Mononuclear cell (primary cell): ENCODE measurements around the gene CHCHD6. TPM values are rescaled to one million over a fixed set of nuclear protein-coding genes. Genes with fewer than 3 reads are reported as not detected.
"Not testable (repeated sequence)": the region's sequence is repeated elsewhere in the genome, so short reads cannot be mapped to it uniquely, and the experiment has no call there.

ENCODE experiments used
- H3K27me3 ChIP-seq: 2 replicates; pipeline ENCODE4 v1.6.0; 2011; ENCODE audit warnings: low read length, control low read depth; ENCODE audit not compliant: insufficient read depth
- H3K4me1 ChIP-seq: 2 replicates; pipeline ENCODE4 v1.5.1; 2011; ENCODE audit warnings: mild to moderate bottlenecking, low read length, control low read depth; ENCODE audit not compliant: insufficient read depth
- H3K4me3 ChIP-seq: 2 replicates; pipeline ENCODE4 v1.5.1; 2011; ENCODE audit warnings: mild to moderate bottlenecking, low read length, moderate library complexity
- H3K9me3 ChIP-seq: 2 replicates; pipeline ENCODE4 v1.5.1; 2011; ENCODE audit warnings: low read depth, mild to moderate bottlenecking, control low read depth, low read length
- total RNA-seq: library from RNA; depleted of rRNA; stranded (reverse); fragments of >200 nt; gene quantifications from one replicate; pipeline ENCODE4 v1.2.3, GENCODE V29; 2012

The CHCHD6 gene
- total RNA-seq, 1 donor: 3.4 TPM

DNA sequence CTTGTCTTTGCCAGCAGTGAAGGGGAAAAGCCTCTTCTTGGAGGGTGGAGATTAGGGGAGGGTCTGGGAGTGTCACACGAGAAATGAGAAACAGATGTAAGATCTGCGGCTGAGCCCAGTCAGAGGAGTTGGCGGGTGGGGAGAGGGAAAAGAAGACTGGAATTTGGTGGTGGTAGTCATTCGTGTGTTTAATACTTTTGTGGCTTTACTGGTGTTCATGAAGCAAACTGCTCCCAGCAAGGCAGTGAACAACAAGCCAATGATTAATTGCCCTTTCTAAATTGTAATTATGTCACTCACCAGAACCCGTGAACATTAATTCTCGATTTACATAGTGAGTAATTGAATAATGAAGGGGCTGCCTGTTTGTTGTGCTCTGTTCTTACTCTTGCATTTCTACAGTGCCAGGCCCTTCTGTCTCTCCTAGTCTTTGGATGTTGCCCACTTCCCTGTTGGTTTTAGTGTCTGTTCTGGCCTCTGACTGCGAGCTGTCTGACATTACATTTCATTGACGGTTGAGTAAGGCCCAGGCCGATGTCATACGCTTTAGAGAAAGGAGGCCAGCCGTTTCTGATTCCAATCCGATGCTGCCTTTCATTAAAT lies 78.0 kb downstream of the CHCHD6 start:
- no peak overlapping the region for H3K4me3 ChIP-seq
- H3K27me3 ChIP-seq: no peaks in the 10 kb centered on the region
- H3K4me1 ChIP-seq: no peaks in the 10 kb centered on the region
- no peaks in the 10 kb centered on the region for H3K9me3 ChIP-seq

DNA sequence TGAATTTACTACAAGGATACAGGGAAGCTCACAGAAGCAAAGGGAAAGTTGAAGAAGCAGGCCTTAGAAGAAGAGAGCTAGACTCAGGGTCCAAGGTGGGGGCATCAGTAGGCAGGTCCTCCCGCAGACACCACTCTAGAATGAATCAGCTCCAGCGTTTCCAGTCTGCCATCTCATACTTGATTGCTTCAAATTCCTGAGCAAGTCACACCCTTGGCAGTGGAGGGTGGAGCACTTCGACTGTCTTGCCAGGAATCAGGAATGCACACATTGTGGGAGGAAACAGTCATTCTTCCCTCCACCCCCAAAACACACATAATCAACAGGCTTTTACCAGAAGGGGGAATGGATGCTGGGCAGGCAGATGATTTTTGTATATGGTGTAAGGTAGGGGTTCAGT lies 78.5 kb downstream of the CHCHD6 start:
- Histone ChIP-seq H3K27me3 (no peaks in the 10 kb centered on the region), H3K4me1 (no peaks in the 10 kb centered on the region), H3K4me3 (no peak overlapping the region), H3K9me3 (no peaks in the 10 kb centered on the region)

DNA sequence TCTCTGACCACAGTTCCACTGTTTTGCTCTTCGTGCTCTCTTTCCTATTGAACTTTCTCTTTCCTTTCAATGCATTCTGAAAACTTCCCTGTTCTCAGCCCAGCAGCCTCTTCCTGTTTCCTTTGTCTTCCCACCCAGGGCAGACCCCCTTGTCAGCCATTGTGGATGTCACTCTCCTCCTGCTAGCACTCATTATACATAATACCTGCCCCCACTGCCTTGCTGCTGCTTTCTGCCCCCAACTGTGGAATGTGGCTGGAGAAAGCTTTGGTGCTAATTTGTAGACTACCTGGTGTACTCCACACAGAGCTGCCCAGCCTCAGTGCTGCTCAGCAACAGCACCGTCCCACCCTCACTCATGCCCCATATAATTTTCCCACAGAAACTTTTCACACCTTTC lies 80.2 kb downstream of the CHCHD6 start:
- H3K9me3 ChIP-seq: no peaks in the 10 kb centered on the region
- H3K4me3 ChIP-seq: no peak overlapping the region
- H3K27me3 ChIP-seq: no peaks in the 10 kb centered on the region
- H3K4me1 ChIP-seq: no peaks in the 10 kb centered on the region

DNA sequence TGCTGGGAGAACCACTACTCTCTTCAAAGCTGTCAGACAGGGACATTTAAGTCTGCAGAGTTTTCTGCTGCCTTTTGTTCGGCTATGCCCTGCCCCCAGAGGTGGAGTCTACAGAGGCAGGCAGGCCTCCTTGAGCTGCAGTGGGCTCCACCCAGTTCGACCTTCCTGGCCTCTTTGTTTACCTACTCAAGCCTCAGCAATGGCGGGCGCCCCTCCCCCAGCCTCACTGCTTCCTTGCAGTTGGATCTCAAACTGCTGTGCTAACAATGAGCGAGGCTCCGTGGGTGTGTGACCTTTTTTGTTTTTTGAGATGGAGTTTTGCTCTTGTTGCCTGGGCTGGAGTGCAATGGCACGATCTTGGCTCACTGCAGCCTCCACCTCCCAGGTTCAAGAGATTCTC lies 87.3 kb downstream of the CHCHD6 start:
- H3K27me3 ChIP-seq, H3K4me3 ChIP-seq, H3K4me1 ChIP-seq: not testable (repeated sequence)
- H3K9me3 ChIP-seq: peaks cover 12% of the 10 kb centered on the region

DNA sequence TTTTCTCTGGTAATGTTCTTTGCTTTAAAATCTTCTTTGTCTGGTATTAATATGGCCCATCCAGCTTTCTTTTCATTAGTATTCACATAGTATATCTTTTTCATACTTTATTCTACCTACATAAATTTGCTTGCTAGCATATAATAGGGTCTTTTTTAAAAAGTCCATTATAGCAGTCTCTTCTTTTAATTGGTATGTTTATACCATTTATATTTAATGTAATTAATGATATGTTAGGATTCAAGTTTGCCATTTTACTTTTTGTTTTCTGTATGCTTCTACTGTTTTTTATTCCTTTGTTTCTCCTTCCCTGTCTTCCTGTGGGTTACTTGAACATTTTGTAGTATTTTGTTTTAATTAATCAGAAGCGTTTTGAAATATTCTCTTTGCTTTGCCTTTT lies 89.0 kb downstream of the CHCHD6 start:
- Histone ChIP-seq H3K4me3 (no peak overlapping the region), H3K9me3 (peaks cover 12% of the 10 kb centered on the region)

DNA sequence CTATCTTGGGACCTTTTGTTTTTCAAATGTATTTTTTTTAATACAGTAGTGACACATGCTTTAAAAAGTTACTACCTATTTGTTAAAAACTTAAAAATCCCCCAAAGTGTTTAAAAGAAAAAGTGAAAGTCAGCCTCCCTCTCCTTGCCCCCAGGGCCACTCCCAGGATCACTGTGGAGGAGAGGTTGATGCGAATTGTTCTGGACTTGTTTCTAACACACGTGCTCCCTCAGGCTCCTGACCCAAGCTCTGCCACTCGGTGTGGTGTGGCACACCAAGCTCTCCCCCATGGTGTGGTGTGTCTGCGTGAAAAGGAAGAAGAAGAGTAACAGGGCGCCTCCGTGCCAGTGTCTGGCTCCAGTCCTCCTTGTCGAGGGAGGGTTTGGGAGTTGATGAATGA lies 93.5 kb downstream of the CHCHD6 start:
- Histone ChIP-seq H3K4me1 (no peaks in the 10 kb centered on the region), H3K9me3 (peaks cover 9% of the 10 kb centered on the region), H3K4me3 (no peak overlapping the region), H3K27me3 (no peaks in the 10 kb centered on the region)

More for the DNA sequence above, 89.0 kb downstream of the CHCHD6 start:
- H3K4me1 ChIP-seq: no peaks in the 10 kb centered on the region
- no peaks in the 10 kb centered on the region for H3K27me3 ChIP-seq

DNA sequence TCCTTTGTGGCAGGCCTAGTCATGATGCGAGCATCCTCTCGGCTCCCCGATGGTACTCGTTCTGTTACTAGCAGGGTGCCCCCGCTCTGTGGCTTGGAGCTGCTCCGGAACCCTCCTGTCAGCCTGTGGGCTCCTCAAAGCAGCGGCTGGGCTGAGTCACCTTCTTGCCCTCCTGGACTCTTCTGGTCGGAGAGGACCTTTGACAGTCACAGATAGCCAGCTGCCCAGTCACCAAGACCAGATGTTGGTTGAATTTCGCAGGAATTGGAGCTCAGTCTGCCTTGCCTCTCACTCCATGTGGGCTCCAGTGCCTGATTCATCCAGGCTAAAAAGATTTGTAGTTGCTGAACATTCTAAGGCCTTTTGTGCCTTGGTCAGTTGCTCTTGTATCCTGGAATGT lies 94.5 kb downstream of the CHCHD6 start:
- Histone ChIP-seq H3K9me3 (no peaks in the 10 kb centered on the region), H3K4me3 (no peak overlapping the region), H3K27me3 (no peaks in the 10 kb centered on the region), H3K4me1 (no peaks in the 10 kb centered on the region)

DNA sequence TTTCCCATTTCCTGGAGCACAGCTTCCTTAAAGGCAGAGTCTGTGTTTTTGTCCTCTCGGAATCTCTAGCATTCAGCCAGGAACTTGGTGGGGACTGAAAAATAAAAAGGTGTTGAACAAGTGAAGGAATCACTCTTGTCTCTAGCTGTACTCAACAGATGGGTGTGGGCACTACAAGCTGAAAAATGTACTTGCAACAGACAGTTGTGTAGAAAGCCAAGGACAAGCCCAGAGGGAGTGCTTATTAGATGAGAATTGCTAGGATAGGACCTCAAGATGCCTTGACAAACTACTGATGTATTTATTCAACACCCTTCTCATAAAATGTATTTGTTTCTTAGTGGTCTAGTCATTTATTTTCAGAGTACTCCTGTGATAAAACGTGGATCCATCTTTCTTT lies 95.1 kb downstream of the CHCHD6 start:
- no peak overlapping the region for H3K4me3 ChIP-seq
- no peaks in the 10 kb centered on the region for H3K27me3 ChIP-seq
- no peaks in the 10 kb centered on the region for H3K4me1 ChIP-seq
- H3K9me3 ChIP-seq: no peaks in the 10 kb centered on the region

DNA sequence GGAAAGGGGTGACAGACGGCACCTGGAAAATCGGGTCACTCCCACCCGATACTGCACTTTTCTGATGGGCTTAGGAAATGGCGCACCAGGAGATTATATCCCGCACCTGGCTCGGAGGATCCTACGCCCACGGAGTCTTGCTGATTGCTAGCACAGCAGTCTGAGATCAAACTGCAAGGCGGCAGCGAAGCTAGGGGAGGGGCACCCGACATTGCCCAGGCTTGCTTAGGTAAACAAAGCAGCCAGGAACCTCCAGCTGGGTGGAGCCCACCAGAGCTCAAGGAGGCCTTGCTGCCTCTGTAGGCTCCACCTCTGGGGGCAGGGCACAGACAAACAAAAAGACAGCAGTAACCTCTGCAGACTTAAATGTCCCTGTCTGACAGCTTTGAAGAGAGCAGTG lies 97.3 kb downstream of the CHCHD6 start:
- H3K9me3 ChIP-seq, H3K4me1 ChIP-seq, H3K4me3 ChIP-seq, H3K27me3 ChIP-seq: not testable (repeated sequence)

DNA sequence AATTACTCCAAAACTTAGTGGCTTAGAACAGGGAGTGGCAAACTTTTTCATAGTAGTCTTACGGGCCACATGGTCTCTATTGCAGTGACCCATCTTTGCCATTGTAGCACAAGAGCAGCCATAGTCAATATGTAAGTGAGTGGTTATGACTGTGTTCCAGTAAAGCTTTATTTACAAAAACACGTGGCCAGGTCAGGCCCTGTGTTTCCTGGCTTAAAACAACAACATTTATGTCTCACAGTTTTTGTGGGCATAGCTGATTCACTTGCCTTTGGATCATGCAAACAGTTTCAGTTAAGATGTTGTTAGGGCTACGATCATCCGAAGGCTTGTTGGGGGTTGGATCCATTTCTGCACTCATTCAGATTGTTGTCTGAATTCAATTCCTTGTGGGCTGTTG lies 103.8 kb downstream of the CHCHD6 start:
- Histone ChIP-seq H3K4me3 (no peak overlapping the region), H3K27me3 (no peaks in the 10 kb centered on the region), H3K4me1 (no peaks in the 10 kb centered on the region), H3K9me3 (no peaks in the 10 kb centered on the region)

DNA sequence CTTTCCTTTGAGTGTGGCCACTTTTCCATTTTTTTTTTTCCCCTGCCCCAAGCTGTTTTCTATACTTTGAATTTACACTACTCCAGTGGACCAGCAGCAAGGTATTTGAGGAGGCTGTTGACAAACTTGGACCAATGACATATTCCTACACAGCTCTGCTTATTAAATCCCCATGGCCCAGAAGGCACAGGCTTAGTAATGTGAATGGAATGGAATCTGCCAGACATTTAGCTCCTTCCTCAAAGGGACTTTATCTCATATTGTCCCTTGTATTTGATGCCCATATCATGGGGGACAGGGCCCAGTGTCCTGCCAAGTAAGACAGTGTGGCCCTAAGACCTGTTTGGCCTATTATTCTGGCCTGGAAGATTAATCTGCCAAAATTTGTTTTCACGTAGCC lies 107.5 kb downstream of the CHCHD6 start:
- Histone ChIP-seq H3K4me1 (no peaks in the 10 kb centered on the region), H3K4me3 (no peak overlapping the region), H3K9me3 (no peaks in the 10 kb centered on the region), H3K27me3 (no peaks in the 10 kb centered on the region)

DNA sequence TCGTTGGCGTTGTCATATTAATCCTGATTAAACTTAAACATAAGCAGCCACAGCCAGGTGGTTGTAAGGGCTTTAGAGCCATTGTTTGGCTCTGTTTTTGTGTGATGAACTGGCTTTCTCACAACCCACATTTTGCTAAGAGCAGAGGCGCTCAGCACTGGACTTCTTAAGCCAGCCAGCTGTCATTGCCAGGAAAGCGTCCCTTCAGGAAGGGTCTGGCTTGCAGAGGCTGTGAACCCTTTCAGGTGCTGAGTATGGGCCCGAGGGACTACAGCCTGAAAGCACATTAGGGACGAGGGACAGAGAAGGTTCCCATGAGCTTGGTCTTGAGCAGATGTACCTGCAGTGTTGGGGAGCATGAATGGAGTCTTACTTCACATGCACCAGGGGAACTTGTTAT lies 112.3 kb downstream of the CHCHD6 start:
- H3K27me3 ChIP-seq: no peaks in the 10 kb centered on the region
- no peaks in the 10 kb centered on the region for H3K9me3 ChIP-seq
- H3K4me1 ChIP-seq: no peaks in the 10 kb centered on the region
- H3K4me3 ChIP-seq: no peak overlapping the region

DNA sequence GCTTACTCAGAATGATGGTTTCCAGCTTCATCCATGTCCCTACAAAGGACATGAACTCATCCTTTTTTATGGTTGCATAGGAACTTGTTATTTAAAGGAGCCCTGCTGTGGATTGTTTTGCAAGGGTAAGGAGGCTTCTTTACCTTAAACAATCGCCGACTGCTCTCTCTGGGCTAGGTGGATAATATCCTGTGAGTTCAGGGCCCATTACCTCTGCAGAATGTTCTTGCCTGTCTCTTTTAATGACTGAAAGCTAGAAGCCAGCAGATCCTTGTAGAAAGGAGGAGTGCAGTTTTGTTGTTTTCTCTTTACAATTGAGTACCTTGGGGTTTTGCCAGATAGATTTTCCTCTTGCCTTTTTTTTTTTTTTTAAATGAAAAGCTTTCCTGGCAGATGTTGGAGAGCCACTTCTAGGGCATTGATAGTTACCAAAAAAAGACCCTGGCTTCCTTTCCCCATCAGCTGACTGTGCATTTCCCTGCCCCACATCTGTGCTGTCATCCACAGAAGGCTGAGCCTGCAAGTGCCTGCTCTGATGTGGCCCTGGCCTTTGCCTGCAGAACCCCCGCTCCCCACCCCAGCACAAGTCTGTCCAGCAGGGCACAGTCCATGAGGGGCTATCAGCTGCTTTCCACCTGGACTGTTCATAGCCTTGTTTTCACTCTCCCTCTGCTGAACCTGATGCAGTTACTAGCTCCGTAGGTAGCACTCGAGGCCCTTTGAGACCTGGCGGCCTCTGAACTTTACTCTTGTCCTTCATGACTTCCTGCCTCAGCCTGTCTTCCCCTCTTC lies 113.1 kb downstream of the CHCHD6 start:
- no peaks in the 10 kb centered on the region for H3K4me1 ChIP-seq
- no peaks in the 10 kb centered on the region for H3K9me3 ChIP-seq
- no peak overlapping the region for H3K4me3 ChIP-seq
- H3K27me3 ChIP-seq: no peaks in the 10 kb centered on the region

DNA sequence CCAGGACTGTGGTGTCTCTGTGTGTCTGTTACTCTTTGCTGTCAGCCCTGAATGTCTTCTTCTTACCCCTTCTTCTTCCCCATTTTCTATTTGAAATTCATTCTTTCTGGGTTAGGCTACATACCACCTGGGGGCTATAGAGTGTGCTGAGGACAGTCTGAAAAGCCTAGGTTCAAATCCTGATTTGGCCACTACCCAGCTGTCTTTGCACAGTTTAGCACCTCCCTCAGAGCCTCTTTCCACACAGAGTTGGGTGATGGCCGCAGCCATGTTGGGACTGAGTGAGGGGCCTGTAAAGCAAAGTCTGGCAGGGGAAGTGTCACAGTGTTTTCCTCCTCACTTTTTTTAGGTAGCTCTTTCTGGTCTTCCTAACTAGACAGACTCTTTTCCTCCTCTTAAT lies 113.7 kb downstream of the CHCHD6 start:
- Histone ChIP-seq H3K4me1 (no peaks in the 10 kb centered on the region), H3K9me3 (no peaks in the 10 kb centered on the region), H3K27me3 (no peaks in the 10 kb centered on the region)

DNA sequence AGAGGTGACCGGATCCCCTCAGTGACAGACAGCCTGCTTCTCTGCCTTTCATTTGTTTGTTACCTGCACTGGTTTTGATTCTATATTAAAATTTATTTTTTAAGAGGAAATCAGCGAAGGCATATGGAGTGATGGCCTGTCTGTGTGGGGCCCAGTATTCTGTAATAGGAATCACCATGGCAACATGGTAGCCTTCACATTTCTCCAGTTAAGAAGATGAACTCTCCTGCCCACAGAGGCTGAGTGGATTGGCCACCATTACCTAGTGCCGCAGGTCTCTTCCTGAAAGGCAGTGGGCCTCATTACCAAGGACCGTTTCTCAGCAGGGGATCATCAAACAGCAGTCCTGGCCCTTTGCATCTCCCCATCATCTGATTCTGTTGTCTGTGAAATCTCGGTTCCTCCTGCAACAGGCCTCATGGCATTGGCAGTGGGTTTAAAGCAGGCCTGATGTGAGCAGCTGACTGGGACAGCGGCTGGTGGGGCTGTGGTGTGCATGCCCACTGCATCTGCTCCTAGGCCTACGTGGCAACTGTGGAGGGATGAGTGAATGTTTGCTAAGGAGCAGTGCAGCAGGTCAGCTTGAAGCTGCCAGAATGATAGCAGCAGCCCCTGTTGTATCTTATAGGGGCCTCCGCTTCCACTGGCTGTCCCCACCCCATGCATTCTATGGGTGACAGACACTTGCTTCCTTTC lies 114.5 kb downstream of the CHCHD6 start:
- no peaks in the 10 kb centered on the region for H3K9me3 ChIP-seq
- no peak overlapping the region for H3K4me3 ChIP-seq
- H3K27me3 ChIP-seq: no peaks in the 10 kb centered on the region
- no peaks in the 10 kb centered on the region for H3K4me1 ChIP-seq

More for the DNA sequence above, 113.7 kb downstream of the CHCHD6 start:
- no peak overlapping the region for H3K4me3 ChIP-seq
